GM21367 (cell line): ENCODE data around the gene MEGF8.
"Not testable (repeated sequence)": the region's sequence is repeated elsewhere in the genome, so short reads cannot be mapped to it uniquely, and the experiment has no call there.

ENCODE experiments used
- ATAC-seq: cut with Tn5 transposase; IDR thresholded peaks from one replicate; pipeline ENCODE4 v1.9.1; 2021; ENCODE audit not compliant: unreplicated experiment

Gene MEGF8

DNA sequence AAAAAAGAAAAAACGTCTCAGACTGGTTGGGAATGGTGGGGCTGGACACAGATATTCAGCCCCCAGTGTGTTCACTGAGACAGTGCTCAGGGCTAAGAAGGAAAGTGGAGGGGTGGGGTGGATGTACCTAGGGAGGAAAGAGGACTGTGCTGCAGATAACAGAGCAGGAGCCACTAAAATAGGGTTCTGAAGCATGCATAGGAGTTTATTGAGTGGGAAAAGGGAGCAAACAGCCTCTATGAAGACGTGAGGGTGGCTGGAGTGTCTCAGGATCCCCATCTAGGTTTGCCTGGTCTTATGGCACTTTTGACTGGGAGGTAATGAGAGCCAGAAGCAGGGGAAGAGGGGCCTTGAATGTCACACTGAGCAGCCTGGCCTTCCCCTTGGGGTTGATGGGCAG is 3.4 kb downstream of the MEGF8 start:
- no peak for ATAC-seq

DNA sequence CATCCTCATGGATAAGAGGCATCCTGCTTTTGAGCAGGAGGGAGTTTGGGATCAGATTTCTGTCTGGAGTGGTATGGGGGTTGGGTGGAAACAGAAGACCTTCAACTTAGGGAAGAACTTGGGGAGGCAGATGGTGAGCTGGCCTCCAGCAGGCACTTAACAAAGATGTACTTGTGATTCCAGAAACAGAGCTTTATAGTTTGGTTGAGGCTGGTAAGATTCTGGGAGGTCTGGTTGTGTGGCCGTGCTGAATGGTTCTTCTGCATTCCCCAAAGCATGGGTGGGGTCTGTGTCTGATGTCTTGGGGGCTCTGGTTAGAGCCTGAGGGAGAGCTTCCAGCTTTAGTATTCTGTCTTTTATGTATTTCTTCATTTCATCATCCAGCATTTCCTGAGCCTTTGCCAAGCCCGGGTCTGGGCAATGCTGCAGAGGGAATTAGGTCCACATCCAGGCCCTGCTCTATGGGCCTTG is 4.8 kb downstream of the MEGF8 start:
- no peak for ATAC-seq

DNA sequence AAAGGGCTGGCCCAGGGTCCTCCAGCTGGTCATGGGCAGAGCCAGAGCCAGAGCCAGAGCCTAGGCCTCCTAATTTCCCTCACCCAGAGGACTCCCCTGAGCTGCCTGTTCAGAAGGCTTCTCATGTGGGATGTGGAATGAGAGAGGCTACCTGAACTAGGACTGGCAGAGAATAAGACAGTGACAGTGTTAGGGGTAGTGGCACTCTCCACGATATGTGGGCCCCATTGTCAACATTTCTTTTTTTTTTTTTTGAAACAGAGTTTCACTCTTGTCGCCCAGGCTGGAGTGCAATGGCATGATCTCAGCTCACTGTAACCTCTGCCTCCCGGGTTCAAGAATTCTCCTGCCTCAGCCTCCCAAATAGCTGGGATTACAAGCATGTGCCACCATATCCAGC is 5.9 kb downstream of the MEGF8 start:
- ATAC-seq = not testable (repeated sequence)

DNA sequence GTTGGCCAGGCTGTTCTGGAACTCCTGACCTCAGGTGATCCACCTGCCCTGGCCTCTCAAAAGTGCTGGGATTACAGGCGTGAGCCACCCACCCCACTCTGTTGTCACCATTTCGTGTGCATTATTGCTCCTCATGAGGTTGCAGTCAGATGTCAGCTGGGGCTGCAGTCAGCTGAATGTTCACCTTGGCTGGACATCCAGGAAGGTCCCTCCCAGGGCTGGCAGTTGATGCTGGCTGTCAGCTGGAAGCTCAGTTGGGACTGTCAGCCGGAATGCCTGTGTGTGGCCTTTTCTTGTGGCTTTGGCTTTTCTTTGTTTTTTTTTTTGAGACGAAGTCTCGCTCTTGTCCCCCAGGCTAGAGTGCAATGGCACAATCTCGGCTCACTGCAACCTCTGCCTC is 6.6 kb downstream of the MEGF8 start:
- ATAC-seq = no peak

DNA sequence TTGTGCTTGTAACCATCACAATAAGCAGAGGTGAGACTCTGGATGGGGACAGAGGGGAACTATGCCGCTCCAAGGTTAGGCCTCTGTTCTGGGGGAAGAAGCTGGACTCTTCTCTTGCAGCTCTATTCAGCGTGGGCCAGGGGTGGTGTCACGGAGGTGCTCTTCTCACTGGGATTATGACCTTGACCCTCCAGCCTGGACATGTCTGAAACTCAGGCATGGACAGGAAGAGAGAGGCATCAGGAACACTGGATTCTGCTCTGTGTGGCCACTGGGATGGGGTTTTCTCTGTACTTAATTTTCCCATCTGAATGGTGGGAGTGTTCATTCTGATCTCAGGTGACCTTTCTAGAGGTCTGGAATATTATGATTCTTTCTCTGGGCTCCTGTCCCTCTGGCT is 7.6 kb downstream of the MEGF8 start:
- ATAC-seq = no peak

DNA sequence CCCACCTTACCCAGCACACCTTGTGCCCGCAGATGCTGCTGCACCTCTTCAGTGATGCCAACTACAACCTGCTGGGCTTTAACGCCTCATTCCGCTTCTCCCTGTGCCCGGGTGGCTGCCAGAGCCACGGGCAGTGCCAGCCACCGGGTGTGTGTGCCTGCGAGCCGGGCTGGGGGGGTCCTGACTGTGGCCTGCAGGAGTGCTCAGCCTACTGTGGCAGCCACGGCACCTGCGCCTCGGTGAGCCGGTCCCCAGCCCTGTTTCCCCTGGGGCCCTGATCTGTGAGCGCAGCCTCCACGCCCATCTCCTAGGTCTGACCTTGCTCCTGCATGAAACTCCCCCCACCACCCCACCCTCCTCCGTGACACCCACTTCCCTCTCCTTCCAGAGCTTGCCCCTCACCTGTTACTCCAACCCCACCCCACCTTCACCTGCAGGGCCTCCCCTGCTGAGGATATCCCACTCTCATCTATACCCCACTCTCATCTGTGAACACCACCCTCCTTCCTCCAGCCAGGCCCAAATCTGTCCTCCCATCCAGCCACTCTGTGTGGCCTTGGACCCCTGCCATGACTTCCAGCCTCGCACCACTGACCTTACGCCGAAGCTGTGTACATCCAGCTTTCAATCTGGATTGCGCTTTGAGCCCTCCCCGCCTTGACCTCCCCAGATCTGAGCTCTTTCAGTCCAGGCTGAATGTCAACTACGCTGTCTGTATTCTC is 8.7 kb downstream of the MEGF8 start:
- ATAC-seq = no peak

DNA sequence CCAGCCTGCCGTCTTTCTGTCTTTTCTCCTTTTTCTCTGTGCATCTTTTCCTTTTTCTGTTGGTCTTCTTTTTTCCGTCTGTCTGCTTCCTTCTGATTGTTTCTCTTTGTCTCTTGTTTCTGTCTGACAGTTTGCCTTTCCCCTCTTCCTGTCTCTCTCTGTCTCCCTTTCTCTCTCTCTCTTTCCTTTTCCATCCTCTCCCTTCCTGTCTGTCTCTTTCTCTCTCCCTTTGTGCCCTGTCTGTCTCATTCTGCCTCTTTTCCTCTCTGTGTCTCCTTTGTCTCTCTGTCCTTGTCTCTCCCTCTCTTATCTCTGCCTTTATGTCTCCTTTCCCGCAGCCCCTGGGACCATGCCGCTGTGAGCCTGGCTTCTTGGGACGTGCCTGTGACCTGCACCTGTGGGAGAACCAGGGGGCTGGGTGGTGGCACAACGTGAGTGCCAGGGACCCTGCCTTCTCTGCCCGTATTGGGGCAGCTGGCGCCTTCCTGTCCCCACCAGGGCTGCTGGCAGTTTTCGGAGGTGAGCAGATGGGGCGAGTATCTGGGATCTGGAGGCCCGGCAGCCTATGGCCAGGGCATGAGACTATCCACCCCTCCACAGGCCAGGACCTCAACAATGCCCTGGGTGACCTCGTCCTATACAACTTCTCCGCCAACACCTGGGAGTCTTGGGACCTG is 9.4 kb downstream of the MEGF8 start:
- ATAC-seq = no peak

DNA sequence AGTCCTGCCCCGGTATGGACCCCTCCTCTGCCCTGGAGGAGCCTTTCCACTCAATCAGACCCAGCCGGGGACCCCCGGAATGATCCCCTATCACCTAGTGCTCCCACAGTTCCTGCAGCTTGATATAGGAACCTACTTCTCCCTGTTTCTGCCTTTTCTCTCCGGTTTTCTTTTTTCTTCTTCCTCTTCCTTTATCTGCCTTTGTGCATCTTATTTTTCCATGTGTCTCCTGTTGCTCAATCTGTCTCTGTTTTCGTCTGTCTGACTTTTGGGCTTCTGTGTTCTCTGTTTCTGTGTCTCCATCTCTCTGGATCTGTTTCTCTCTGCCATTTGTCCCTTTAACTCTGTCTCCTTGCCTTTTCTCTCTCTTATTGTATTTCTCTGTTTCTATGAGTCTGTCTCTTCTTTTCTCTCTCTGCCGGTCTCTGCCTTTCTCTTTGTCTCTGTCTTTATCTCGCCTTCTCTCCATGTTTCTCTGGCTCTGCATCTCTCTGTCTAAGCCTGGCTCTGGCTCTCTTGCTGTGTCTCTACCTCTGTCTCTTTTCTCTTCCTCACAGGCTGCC is 10.0 kb downstream of the MEGF8 start:
- ATAC-seq = no peak

DNA sequence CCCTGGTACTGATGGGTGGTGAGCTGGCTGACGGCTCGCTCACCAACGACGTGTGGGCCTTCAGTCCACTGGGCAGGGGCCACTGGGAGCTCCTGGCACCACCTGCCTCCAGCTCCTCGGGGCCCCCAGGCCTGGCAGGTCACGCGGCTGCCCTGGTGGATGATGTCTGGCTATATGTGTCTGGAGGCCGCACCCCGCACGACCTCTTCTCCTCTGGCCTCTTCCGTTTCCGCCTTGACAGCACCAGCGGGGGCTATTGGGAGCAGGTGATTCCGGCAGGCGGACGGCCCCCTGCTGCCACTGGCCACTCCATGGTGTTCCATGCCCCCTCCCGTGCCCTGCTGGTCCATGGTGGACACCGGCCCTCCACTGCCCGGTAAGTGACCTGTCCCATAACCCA is 10.5 kb downstream of the MEGF8 start:
- ATAC-seq = no peak

DNA sequence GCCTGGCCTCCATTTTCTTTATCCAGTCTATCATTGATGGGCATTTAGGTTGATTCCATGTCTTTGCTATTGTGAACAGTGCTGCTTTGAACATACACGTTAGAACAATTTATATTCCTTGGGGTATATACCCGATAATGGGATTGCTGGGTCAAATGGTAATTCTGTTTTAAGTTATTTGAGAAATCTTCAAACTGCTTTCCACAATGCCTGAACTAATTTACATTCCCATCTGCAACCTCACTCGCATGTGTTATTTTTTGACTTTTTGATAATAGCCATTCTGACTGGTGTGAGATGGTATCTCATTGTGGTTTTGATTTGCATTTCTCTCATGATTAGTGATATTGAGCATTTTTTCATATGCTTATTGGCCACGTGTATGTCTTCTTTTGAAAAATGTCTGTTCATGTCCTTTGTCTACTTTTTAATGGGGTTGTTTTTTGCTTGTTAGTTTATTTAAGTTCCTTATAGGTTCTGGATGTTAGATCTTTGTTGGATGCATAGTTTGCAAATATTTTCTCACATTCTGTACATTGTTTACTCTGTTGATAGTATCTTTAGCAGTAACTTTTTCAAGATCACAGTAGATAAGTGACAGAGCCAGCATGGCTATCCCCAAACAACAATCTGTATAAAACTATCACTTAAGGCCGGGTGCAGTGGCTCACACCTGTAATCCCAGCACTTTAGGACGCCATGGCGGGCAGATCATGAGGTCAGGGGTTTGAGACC is 13.9 kb downstream of the MEGF8 start:
- not testable (repeated sequence) for ATAC-seq

DNA sequence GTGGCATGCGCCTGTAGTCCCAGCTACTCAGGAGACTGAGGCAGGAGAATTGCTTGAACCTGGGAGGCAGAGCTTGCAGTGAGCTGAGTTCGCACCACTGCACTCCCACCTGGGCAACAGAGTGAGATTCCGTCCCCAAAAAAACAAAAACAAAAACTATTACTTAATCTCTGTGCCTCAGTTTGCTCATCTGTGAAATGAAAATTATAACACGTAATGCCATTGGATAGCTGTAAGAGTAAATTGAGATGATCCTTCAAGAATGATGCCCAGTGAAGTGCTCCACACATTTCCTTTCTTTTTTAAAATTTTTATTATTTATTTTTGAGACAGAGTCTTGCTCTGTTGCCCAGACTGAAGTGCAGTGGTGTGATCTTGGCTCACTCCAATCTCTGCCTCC is 14.5 kb downstream of the MEGF8 start:
- not testable (repeated sequence) for ATAC-seq

DNA sequence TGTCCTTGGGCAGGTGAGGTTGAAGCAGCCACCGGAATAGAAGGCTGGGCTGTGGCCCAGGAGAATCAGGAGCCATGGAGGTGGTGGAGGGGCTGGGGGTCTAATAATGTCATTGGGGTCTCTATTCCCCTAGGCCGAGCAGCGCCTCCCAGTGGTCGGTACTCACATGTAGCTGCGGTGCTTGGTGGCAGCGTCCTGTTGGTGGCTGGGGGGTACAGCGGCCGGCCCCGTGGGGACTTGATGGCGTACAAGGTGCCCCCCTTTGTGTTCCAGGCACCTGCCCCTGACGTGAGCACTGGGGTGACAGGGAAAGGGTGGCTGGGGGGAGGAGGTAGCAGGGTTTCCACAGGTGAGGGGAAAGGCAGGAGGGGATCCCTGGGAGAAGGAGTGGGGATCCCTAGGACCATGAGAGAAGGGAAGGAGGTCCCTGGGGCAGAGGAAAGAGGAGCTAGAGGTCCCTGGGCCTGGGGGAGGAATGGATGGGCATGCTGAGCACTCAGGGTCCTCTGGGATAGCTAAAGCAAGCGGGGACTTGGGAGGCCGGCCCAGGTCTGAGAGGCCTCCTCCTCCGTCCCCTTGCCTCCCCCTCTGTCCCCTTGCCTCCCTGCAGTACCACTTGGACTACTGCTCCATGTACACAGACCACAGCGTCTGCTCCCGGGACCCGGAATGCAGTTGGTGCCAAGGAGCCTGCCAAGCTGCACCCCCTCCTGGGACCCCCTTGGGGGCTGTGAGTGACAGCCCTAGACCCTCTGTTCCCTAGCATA is 18.1 kb downstream of the MEGF8 start:
- ATAC-seq = no peak

DNA sequence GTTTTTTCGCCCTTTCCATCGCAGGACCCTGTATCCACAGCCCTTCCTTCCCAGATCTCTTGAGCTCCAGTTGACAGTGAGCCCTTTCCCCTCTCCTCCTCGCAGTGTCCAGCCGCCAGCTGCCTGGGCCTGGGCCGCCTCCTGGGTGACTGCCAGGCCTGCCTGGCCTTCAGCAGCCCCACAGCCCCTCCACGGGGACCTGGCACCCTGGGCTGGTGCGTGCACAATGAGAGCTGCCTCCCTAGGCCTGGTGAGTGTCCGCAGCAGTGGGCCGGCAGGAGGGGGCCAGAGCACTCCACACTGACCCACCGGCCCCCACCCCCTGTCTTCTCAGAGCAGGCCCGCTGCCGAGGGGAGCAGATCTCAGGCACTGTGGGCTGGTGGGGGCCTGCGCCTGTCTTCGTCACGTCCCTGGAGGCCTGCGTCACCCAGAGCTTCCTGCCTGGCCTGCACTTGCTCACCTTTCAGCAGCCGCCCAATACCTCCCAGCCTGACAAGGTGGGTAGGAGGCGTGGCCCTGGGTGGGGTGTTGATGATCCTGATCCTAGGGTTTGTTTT is 19.0 kb downstream of the MEGF8 start:
- no peak for ATAC-seq

DNA sequence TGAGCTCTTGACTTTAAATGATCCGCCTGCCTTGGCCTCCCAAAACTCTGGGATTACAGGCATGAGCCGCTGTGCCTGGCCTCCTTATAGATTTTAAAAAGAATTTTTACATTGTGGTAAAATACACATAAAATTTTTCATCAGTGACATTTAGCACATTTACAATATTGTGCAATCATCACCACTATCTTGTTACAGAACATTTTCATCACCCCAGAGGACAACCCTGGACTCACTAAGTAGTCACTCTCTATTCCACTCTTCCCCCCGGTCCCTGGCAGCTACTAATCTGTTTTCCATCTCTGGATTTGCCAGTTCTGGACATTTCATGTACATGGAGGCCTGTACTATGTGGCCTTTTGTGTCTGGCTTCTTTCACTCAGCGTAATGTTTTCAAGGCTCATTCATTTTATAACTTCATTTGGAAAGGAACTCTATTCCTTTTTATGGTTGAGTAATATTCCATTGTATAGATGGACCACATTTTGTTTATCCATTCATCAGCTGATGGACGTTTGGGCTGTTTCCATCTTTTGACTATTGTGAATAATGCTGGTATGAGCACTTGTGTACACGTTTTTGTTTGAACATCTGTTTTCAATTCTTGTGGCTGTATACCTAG is 19.9 kb downstream of the MEGF8 start:
- no peak for ATAC-seq

DNA sequence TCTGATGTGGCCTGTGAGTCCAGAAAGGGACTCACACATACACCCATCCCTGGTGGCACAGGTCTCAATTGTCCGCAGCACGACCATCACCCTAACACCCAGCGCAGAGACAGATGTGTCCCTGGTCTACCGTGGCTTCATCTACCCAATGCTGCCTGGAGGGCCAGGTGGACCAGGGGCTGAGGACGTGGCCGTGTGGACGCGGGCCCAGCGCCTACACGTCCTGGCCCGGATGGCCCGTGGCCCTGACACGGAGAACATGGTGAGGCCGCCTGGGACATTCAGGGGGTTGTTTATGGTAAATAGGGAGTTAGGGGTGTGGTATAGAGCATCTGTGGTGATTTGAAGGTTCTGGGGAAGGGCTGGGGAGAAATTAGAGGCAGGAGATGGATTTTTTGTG is 22.8 kb downstream of the MEGF8 start:
- no peak for ATAC-seq

DNA sequence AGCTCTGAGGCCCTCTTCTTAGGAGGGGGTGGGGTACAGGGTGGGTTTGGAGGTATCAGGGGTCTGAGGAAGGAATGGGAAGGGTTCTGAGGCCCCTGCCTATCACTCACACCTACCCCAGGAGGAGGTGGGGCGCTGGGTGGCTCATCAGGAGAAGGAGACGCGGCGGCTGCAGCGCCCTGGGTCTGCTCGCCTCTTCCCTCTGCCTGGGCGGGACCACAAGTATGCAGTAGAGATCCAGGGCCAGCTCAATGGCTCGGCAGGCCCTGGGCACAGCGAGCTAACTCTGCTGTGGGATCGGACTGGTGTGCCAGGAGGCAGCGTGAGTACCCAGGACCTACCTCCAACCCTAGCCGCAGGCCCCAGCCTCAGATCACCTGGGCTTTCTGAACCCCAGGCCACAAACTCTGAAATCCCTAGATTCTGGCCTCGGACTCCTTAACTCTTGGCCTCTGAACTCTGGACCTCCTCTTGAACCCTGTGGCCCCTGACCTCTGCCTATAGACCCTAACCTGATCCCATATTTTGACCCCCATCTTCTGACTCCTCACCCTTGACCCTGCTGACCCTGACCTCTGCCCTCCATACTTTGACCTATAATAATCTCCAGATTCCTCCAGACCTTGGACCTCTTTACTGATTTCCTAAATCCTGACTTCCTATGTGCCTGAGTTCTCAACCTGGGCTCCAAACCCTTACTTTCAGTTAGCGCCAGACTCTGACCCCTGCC is 24.1 kb downstream of the MEGF8 start:
- ATAC-seq = no peak

DNA sequence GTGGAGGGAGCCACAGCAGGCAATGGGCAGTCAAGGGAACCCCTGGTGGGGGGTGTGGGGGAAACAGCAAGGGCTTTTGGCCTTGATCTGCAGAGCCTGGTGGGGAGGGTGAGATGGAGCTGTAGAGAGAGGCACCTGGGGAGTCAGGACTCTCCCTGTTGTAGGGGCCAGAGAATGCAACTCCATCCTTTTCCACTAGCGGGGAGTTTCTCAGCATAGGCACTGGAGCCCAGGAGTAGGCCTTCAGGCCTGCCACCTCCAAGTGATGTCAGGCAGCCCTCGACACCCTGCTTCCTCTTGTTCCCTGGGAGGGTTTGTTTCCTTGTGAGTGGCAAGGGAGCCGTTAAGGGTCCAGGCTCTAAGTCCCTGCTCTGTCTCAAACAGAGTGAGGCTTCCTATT is 25.0 kb downstream of the MEGF8 start:
- ATAC-seq = no peak

DNA sequence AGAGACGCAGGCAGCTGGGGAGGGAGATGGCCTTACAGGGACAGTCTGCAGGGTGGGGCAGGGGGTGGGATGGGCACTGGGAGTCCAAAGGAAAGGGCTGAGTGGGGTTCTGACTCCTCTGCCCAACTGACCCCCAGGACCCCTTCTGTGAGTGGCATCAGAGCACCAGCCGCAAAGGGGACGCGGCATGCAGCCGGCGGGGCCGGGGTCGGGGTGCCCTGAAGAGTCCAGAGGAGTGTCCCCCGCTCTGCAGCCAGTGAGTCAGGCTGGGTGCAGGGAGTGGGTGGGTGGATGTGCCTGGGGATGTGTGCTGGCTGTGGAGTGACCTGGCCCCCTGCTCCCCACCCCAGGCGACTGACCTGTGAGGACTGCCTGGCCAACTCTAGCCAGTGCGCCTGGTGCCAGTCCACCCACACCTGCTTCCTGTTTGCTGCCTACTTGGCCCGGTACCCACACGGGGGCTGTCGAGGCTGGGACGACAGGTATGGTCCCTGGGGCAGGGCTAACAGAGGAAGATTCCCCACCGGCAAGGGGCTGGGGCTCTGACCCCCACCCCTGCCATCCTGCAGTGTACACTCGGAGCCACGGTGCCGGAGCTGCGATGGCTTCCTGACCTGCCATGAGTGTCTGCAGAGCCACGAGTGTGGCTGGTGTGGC is 25.8 kb downstream of the MEGF8 start:
- no peak for ATAC-seq
